ENCODE data around the gene OMP. TPM values are rescaled to one million over a fixed set of nuclear protein-coding genes. Genes with fewer than 3 reads are reported as not detected.
A peak's percentile ranks its signal among the peaks of the same experiment; 100 is the strongest.

OMP gene
- total and polyA plus RNA-seq, 2 donors (not counting 3 experiments of a cell fraction or from before 2014, with no cell fraction given): 0.80 TPM; not detected in 1

DNA sequence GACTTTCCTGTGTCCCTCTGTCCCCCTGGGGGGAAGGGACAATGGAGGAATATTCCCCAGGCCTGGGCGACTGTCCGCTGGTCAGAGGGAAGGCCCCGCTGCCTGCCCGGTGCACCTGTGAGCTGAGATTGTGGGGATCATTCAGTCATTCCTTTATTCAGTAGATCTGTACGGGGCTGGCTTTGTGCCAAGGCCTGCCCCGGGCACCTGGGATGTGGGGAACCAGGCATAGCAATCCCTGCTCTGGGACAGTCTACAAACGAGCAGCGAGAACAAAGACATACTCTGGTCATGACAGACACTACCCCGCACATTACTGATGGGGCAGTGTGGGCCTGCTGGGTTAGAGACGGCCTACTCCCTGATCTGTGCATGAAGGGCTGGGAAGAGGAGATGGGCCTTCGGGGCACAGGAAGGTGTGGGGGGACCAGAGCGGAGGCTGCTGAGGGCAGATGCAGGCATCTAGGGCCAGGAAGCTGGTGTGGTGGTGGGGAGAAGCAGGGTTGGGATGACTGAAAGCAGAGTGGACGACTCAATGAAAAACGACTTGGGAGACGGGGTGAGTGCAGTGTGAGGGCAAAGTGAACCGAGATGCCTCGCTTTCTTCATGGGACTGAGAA, 23.6 kb downstream of the OMP start:
- ChIA-PET CTCF (interaction anchor here (0.8 to 7.4 kb wide), 31 partner anchors 8 to 497 kb away, joined by 3 to 309 read pairs (median 11); no protein-coding TSS in a partner anchor), POLR2A (no interaction called here)
- FAIRE-seq (no peak), DNase-seq (ENCODE audit: low read depth, low spot score) (no peak)
- dilution Hi-C loops (cut with MboI; ENCODE audit: extremely low pct_ligation_motif_present, low sequenced_read_pairs): no loop called here
- H3K9me1 ChIP-seq (replicated peaks; ENCODE audit: control insufficient read depth, extremely low read depth, insufficient read depth, low read length): no peaks in the 10 kb centered on the region
- H3K4me2 ChIP-seq (ENCODE audit: insufficient read depth, low read length): no peak overlapping the region
- no peaks in the 10 kb centered on the region for H3K27me3 ChIP-seq (ENCODE audit: control insufficient read depth in 2 of 2, insufficient read depth in 2 of 2, low read length in 2 of 2)
- no peaks in the 10 kb centered on the region for H3K9me3 ChIP-seq (replicated peaks; ENCODE audit: control insufficient read depth, insufficient read depth, low read length)
- no TSS peak for BruUV-seq (replicated peaks)
- H4K20me1 ChIP-seq (replicated peaks; ENCODE audit: control insufficient read depth, extremely low read depth, insufficient read depth, low read length): no peaks in the 10 kb centered on the region
- intact Hi-C loops (cut with micrococcal nuclease): no loop called here
- H3K4me1 ChIP-seq (ENCODE audit: control insufficient read depth, extremely low read depth, insufficient read depth, low read length): peaks cover 10% of the 10 kb centered on the region
- H3K27ac ChIP-seq (ENCODE audit: insufficient read depth, low read depth, low read length): no peak overlapping the region
- peaks cover 0 to 3% of the 10 kb centered on the region in 2 experiments for H3K36me3 ChIP-seq (ENCODE audit: control insufficient read depth in 2 of 2, extremely low read depth in 1 of 2, insufficient read depth in 2 of 2, low read length in 2 of 2)
- TF ChIP-seq MYC (IDR thresholded peaks at IDR 0.05; ENCODE audit: low read depth, low read length) (no peak), JUN (IDR thresholded peaks at IDR 0.05; ENCODE audit: borderline replicate concordance, insufficient read depth, insufficient read length, low read depth) (no peak), POLR2A (IDR thresholded peaks at IDR 0.05; ENCODE audit: low read depth, low read length) (no peak), EZH2 (IDR thresholded peaks at IDR 0.05; ENCODE audit: borderline replicate concordance, low read depth, low read length, severe bottlenecking) (no peak)
- TF ChIP-seq, protein P1, sequence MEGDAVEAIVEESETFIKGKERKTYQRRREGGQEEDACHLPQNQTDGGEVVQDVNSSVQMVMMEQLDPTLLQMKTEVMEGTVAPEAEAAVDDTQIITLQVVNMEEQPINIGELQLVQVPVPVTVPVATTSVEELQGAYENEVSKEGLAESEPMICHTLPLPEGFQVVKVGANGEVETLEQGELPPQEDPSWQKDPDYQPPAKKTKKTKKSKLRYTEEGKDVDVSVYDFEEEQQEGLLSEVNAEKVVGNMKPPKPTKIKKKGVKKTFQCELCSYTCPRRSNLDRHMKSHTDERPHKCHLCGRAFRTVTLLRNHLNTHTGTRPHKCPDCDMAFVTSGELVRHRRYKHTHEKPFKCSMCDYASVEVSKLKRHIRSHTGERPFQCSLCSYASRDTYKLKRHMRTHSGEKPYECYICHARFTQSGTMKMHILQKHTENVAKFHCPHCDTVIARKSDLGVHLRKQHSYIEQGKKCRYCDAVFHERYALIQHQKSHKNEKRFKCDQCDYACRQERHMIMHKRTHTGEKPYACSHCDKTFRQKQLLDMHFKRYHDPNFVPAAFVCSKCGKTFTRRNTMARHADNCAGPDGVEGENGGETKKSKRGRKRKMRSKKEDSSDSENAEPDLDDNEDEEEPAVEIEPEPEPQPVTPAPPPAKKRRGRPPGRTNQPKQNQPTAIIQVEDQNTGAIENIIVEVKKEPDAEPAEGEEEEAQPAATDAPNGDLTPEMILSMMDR (IDR thresholded peaks at IDR 0.05; ENCODE audit: extremely low read depth in 1 of 2, insufficient read depth in 1 of 2, low read depth in 1 of 2, low read length in 2 of 2): no peak
- H3K9ac ChIP-seq (replicated peaks; ENCODE audit: extremely low read depth, insufficient read depth, low read length): no peak overlapping the region
- H2AFZ ChIP-seq (ENCODE audit: low read depth, low read length): no peak overlapping the region
- H3K4me3 ChIP-seq (replicated peaks in 1 of 3; ENCODE audit: insufficient read depth in 1 of 3, low read depth in 1 of 3, low read length in 3 of 3): no peak overlapping the region
- H3K79me2 ChIP-seq (ENCODE audit: control insufficient read depth, insufficient read depth, low read length): no peaks in the 10 kb centered on the region

DNA sequence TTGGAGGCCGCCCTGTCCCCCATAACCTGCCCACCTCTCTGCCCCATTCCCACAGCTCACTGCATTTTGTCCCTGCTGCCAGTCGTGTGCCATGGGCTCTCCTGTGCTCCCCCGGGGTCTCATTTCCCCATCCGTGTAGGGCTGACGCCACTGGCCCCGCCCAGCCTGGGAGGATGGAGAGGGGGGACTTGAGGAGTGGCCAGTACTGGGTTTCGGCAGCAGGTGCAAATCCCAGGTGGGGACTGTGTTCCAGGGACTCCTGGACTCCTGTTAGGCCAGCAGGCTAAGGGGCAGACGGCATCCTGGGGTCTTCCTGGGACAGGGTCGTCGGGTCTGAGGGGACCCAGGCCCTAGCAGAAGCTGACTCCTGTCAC, 24.2 kb downstream of the OMP start:
- Histone ChIP-seq H3K27ac (ENCODE audit: insufficient read depth, low read depth, low read length) (no peak overlapping the region), H3K27me3 (ENCODE audit: control insufficient read depth in 2 of 2, insufficient read depth in 2 of 2, low read length in 2 of 2) (no peaks in the 10 kb centered on the region), H2AFZ (ENCODE audit: low read depth, low read length) (peak overlapping the region; percentile 85), H3K9me1 (replicated peaks; ENCODE audit: control insufficient read depth, extremely low read depth, insufficient read depth, low read length) (no peaks in the 10 kb centered on the region), H3K36me3 (ENCODE audit: control insufficient read depth in 2 of 2, extremely low read depth in 1 of 2, insufficient read depth in 2 of 2, low read length in 2 of 2) (peaks cover 0 to 3% of the 10 kb centered on the region in 2 experiments), H3K4me3 (replicated peaks in 1 of 3; ENCODE audit: insufficient read depth in 1 of 3, low read depth in 1 of 3, low read length in 3 of 3) (peak overlapping the region in 1 of 3 experiments; percentile 24), H3K9me3 (replicated peaks; ENCODE audit: control insufficient read depth, insufficient read depth, low read length) (no peaks in the 10 kb centered on the region), H3K9ac (replicated peaks; ENCODE audit: extremely low read depth, insufficient read depth, low read length) (no peak overlapping the region), H3K4me2 (ENCODE audit: insufficient read depth, low read length) (peak overlapping the region; percentile 70), H3K4me1 (ENCODE audit: control insufficient read depth, extremely low read depth, insufficient read depth, low read length) (peaks cover 10% of the 10 kb centered on the region), H3K79me2 (ENCODE audit: control insufficient read depth, insufficient read depth, low read length) (no peaks in the 10 kb centered on the region), H4K20me1 (replicated peaks; ENCODE audit: control insufficient read depth, extremely low read depth, insufficient read depth, low read length) (no peaks in the 10 kb centered on the region)
- TF ChIP-seq FOS (IDR thresholded peaks at IDR 0.05; ENCODE audit: borderline replicate concordance, insufficient read depth, low read length) (no peak), EZH2 (IDR thresholded peaks at IDR 0.05; ENCODE audit: borderline replicate concordance, low read depth, low read length, severe bottlenecking) (no peak), GATA2 (IDR thresholded peaks at IDR 0.05; ENCODE audit: insufficient read depth, insufficient read length, low read depth, low read length) (no peak), POLR2AphosphoS5 (IDR thresholded peaks at IDR 0.05; ENCODE audit: insufficient read depth, low read depth, low read length) (no peak), JUN (IDR thresholded peaks at IDR 0.05; ENCODE audit: borderline replicate concordance, insufficient read depth, insufficient read length, low read depth) (no peak), MYC (IDR thresholded peaks at IDR 0.05; ENCODE audit: low read depth, low read length) (no peak), POLR2A (IDR thresholded peaks at IDR 0.05; ENCODE audit: low read depth, low read length) (no peak)
- TF ChIP-seq, protein P1 (IDR thresholded peaks at IDR 0.05; ENCODE audit: extremely low read depth in 1 of 2, insufficient read depth in 1 of 2, low read depth in 1 of 2, low read length in 2 of 2): no peak
- TF ChIP-seq, protein P2, sequence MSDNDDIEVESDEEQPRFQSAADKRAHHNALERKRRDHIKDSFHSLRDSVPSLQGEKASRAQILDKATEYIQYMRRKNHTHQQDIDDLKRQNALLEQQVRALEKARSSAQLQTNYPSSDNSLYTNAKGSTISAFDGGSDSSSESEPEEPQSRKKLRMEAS (IDR thresholded peaks at IDR 0.05; ENCODE audit: insufficient read depth, insufficient read length): no peak
- intact Hi-C loops (cut with micrococcal nuclease): loop anchor here (1.0 kb wide), 3 partner anchors 61 to 492 kb away; no protein-coding TSS in a partner anchor
- dilution Hi-C loops (cut with MboI; ENCODE audit: extremely low pct_ligation_motif_present, low sequenced_read_pairs): no loop called here
- POLR2A ChIA-PET: no interaction called here
- FAIRE-seq (no peak), DNase-seq (ENCODE audit: low read depth, low spot score) (no peak)
- CTCF ChIA-PET: interaction anchor here (0.6 to 7.4 kb wide), 49 partner anchors 9 to 497 kb away, joined by 3 to 309 read pairs (median 5); no protein-coding TSS in a partner anchor
- BruUV-seq (replicated peaks): no TSS peak

All from endothelial cell of umbilical vein (primary cell).